Measurements from ENCODE around the gene FRMD4A.

FRMD4A gene

DNA sequence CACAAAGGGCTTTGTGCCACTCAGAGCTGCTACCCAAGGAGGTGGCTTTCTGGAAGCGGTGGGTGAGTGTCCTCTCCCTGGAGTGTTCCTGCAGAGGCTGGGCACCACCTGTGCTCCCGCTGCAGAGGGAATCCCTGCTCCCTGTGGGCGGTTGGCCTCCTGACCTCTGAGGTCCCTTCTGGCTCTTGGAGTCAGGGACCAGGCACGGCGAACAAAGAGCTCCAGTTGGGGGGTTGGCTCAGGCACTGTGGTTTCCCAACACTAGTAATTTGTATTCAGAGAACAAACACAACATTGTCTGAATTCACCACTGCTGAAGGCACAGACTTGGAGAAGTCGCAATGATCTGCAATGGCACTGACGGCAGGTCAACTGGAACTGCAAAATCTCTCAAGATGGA lies 415.0 kb downstream of the FRMD4A start:
- TF ChIP-seq, protein P1, sequence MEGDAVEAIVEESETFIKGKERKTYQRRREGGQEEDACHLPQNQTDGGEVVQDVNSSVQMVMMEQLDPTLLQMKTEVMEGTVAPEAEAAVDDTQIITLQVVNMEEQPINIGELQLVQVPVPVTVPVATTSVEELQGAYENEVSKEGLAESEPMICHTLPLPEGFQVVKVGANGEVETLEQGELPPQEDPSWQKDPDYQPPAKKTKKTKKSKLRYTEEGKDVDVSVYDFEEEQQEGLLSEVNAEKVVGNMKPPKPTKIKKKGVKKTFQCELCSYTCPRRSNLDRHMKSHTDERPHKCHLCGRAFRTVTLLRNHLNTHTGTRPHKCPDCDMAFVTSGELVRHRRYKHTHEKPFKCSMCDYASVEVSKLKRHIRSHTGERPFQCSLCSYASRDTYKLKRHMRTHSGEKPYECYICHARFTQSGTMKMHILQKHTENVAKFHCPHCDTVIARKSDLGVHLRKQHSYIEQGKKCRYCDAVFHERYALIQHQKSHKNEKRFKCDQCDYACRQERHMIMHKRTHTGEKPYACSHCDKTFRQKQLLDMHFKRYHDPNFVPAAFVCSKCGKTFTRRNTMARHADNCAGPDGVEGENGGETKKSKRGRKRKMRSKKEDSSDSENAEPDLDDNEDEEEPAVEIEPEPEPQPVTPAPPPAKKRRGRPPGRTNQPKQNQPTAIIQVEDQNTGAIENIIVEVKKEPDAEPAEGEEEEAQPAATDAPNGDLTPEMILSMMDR (conservative IDR thresholded peaks at IDR 0.05): no peak
- H3K27ac ChIP-seq: no peak overlapping the region

DNA sequence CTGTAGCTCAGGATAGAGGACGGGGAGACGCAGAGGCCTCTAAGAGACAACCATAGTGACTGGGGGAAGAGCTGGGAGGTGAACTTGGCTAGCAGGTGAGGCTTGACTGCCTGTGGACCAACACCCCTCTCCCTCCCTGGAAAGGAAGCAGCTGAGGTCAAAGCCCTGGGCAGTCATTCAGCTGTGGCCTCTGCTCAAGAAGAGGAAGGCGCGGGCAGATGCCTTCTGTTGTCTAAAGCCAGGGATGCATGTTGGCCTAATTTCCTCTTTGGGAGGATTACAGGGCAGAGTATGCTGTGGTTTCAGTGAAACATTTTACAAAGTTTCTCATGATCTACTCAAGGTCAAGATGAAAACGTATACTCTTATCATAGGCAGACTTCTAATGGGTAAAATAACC lies 416.8 kb downstream of the FRMD4A start:
- TF ChIP-seq, protein P1 (conservative IDR thresholded peaks at IDR 0.05): no peak
- H3K27ac ChIP-seq: no peak overlapping the region

DNA sequence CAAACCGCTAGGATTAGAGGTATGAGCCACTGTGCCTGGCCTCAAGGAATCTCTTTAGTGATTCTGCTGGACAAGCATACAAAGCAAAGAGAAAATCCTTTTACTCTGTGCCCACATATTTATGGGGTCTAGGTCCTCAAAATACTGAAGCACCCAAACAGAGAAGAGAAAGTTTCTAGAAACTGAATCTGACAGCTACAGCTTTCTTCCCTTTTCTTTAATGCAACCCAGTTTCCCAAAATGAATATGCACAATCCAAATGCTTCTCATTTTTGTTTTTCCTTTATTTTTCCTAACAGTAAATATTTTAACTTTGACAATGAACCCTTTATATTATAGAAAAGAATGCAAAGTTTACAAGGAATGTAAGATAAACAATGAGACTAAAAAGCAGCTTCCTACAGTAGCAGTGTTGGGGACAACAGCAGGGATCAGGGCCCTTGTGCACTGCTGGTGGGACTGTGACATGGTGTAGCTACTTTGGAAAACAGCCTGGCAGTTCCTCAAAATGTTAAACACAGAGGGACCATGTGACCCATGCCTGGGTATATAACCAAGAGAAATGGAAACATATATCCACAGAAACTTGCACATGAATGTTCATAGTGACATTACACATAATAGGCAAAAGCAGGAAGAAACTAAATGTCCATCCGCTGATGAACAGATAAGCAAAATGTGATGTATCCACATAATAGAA lies 418.8 kb downstream of the FRMD4A start:
- no peak overlapping the region for H3K27ac ChIP-seq
- TF ChIP-seq, protein P1 (conservative IDR thresholded peaks at IDR 0.05): no peak

DNA sequence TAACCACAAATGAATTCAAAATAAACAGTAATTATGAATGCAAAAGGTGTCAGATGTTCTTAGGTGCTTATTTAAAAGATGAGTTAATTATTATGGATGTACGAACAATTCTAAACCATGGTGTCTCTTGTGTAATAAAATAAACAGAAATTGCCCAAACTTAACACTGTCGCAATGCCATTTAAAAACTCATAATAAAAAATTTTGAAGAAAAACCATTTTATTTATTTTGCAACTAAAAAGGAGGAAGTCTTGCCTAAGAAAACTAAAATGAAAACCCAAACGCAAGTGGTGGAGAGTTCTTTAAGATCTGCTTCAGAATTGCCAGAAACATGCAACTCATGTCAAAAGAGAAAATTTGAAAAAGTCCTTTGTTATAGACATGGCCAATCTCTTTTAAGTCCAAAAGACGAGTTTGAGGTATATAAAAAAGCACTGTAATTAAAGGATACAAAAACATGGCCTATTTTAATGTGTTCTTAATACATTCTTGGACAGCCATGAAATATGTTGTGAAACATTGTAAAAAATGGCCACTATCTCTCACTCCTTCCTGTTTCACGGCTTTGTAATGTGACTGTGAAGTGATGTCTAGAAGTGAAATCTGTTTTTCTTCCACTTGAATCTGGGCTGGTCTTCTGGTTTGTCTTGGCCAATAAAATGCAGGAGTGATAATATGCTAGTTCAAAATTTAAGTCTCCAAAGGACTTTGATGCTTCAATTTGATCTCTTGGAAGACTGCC lies 421.0 kb downstream of the FRMD4A start:
- H3K27ac ChIP-seq: no peak overlapping the region
- TF ChIP-seq, protein P1 (conservative IDR thresholded peaks at IDR 0.05): no peak

DNA sequence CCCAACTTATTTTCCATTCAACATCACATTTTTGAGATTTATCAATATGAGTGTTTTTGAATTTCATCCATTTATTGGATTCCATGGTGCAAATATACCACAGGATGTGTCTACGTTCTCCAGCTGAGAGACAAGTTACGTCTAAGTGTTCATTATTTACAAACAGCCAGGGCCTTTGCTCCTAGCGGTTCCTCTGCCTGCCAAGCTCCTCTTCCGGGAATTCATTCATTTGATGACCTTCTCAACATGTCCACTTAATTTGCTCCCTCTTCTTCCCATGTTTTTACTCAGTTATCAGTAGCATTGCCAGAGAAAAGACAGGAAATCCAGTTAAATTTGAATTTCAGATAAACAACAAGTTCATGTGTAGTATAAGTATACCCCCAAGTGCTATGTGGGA lies 422.2 kb downstream of the FRMD4A start:
- TF ChIP-seq, protein P1 (conservative IDR thresholded peaks at IDR 0.05): no peak

DNA sequence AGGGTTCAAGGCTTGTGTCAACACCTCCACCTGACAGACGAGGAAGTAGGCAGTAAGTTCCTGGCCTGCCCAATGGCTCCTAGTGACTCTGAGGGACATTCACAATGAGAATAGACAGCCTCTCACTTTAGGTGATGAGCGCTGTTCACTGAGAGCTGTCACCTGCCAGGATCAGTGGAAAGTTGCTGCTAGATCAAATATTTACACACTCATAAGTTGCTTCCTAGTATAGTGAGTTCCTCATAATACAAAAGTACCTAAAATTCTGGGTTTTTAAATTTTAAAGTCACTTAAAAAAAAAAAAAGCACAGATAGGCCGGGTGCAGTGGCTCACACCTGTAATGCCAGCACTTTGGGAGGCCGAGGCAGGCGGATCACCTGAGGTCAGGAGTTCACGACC lies 423.2 kb downstream of the FRMD4A start:
- H3K27ac ChIP-seq: no peak overlapping the region
- TF ChIP-seq, protein P1 (conservative IDR thresholded peaks at IDR 0.05): no peak

More for the DNA sequence above, 422.2 kb downstream of the FRMD4A start:
- no peak overlapping the region for H3K27ac ChIP-seq

DNA sequence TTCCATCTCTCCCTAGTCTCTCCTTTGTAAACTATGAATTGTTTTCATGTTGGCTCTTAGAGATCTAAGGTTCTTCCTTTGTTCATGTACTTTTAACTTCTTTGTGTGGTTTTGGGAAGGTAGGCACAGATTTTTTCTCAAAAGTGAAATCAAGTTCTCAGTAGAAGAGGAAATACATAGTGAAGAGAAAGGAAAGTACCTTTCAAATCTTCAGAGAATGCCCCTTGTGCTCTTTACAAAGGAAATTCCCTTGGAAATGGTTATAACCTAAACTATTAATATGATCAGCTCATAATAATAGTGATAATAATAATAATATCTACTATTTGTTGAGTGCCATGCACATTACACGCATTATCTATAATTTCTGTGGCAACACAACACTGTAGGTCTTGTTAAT lies 425.4 kb downstream of the FRMD4A start:
- TF ChIP-seq, protein P1 (conservative IDR thresholded peaks at IDR 0.05): no peak
- H3K27ac ChIP-seq: no peak overlapping the region

Measured in VCaP (cell line).